Activated CD8-positive, alpha-beta memory T cell treated with anti-CD3 and anti-CD28 coated beads for 48 hours (primary cell): ENCODE data around the gene PARD3.
"Not testable (repeated sequence)": the region's sequence is repeated elsewhere in the genome, so short reads cannot be mapped to it uniquely, and the experiment has no call there.

Experiments used
- DNase-seq, 3 experiments: peaks; one replicate each; pipeline ENCODE4 v3.0.0-alpha.2; 2020; ENCODE audit warnings: low read depth in 2 of 3, low spot score in 2 of 3

PARD3 gene

DNA sequence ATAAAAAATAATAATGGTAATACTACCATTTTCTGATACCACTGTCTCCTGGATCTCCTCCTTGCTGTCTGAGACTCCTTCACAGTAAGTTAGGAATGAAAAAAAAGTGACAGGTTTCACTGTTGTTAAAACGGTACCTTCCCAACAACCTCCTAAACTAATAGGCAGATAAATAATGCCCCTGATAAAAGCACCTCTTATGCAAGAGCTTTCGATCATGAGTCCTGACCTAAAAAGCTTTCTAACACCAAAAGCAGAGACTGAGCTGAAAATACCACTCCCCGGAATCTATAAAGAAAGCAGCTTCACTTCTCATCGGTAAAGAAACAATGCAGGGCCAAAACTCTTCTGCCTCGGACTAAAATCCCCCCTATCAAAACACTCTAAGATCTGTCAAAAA is 14.5 kb downstream of the PARD3 start:
- no peak for DNase-seq

DNA sequence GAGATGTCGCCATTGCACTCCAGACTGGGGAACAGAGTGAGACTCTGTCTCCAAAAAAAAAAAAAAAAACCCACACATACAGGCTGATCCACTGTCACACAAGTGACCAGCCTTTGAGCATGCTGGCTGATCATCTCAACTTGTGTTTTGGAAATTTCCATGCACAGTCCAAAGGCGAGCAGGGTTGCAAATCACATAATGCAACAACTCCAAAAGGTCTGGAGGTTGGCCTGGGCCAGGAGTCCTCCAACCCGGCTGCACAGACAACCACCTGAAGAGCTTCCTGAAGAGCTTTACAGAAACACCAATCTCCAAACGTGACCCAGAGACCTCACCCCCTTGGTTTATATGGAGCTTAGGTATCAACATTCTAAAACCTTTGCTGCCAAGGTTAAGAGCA is 16.4 kb downstream of the PARD3 start:
- DNase-seq = no peak

DNA sequence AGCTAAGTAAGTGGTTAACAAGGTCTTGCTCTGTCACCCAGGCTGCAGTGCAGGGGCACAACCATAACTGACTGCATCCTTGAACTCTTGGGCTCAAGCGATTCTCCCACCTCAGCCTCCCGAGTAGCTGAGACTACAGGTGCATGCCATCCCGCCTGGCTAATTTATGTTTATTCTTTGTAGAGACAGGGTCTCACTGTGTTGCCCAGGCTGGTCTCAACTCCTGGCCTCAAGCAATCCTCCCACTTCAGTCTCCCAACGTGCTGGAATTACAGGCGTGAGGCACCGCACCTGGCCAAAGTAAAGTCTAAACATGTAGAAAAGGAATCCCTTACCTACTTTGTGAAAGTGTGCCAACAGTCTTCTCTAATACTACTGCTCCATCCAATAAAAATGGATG is 17.9 kb downstream of the PARD3 start:
- no peak for DNase-seq

DNA sequence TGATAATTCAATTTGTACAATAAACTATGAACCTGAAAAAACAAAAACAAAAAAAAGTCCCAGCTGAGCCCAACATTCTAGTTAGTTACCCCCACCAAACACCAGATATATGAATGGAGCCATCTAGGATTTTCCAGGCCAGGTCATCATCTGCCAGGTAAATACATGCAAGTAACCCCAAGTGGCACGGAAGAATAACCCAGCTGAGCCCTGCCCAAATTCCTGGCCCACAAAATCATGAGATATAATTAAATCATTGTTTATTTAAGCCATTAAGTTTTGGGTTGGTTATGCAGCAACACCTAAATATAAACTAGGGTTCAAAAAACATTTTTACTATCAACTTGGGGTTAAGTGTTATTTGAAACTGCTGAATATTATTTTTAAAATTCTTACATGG is 19.0 kb downstream of the PARD3 start:
- DNase-seq = no peak

DNA sequence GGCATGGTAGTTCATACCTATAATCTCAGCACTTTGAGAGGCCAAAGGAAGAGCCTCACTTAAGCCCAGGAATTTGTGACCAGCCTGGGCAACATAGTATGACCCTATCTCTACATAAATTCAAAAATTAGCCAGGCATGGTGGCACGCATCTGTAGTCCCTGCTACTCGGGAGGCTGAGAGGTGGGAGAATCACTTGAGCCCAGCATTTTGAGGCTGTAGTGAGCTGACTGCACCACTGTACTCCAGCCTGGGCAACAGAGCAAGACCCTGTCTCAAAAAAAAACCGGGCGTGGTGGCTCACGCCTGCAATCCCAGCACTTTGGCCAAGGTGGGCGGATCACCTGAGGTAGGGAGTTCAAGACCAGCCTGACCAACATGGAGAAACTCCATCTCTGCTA is 19.8 kb downstream of the PARD3 start:
- no peak for DNase-seq

DNA sequence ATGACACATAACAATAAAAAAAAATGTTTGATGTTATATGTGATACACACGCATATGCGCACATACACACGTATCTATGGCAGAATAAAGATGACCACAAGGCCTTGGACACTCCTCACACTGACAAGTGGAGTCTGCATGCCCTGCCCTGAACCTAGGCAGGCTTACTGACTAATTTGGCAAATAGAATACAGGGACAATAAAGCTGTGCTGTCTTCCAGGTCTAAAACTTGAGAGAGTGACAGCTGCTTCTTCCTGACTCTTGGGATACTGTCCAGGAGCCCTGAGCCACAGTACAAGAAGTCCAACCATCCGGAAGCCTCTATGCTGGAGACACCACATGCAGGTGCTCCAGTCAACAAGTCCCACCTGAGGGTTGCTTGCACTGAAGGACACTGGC is 20.3 kb downstream of the PARD3 start:
- DNase-seq = no peak

DNA sequence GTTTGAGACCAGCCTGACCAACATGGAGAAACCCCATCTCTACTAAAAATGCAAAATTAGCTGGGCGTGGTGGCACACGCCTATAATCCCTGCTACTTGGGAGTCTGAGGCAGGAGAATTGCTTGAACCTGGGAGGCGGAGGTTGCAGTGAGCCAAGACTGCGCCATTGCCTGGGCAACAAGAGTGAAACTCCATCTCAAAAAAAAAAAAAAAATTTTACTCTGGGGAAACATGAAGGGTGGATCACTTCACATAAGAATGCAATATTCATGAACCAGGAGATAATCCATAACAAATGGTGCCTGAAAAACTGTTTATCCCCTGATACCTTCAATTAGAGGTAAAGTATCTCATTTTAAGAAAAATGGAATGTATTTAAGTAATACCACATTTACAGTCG is 21.5 kb downstream of the PARD3 start:
- not testable (repeated sequence) for DNase-seq

DNA sequence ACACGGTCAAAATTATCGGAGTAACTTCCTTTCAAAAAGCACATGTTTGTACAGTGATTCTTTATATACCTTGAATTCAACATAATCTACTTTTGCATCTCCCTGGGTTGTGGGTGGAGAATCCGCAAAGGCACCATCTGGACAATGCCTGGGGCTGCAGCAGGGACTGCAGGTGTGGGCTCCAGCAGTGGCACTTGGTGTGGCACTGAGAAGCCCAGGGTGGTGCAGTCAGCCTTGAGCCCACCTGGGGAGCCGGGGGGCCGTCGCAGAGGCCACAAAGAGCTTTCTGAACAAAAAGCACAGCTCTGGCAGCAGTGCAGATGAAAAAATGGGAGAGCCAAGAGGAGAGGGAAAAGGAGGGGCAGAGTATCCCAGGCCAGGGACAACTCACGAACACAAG is 22.2 kb downstream of the PARD3 start:
- no peak for DNase-seq

DNA sequence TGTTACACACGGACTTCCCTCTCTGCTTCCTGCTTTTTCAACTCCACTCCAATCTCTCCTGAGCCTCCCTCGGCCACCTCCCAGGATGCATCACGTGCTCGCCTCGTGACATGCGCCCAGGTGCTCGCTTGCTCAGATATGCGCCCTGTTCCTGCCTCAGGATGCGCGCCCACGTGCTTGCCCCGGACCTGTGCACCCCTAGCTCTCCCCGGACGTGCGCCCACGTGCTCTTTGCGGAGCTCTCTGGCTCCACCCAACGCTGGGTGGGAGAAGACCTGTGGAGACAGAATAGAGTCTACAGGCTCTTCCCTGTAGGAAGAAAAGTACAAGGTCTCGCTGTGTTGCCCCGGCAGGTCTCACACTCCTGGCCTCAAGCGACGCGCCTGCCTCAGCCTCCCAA is 23.1 kb downstream of the PARD3 start:
- DNase-seq = no peak

DNA sequence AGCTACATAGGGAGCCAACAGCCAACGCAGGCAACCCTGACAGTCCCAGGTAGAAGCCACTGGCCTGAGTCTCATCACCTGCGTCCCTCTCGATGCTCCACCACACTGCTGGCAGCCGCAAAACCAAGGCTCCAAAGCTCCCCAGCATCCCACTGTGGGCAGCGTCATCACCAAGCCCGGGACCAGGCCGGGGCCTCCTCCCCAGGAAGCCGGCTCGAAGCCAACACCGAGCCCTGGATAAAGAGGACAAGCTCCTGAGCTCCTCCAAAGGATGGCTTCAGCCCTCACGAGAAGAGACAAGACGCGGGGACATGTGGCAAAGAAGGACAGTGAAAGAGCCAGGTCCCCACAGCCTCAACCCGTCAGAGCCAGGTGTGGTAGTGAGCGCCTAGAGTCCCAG is 23.9 kb downstream of the PARD3 start:
- no peak for DNase-seq

DNA sequence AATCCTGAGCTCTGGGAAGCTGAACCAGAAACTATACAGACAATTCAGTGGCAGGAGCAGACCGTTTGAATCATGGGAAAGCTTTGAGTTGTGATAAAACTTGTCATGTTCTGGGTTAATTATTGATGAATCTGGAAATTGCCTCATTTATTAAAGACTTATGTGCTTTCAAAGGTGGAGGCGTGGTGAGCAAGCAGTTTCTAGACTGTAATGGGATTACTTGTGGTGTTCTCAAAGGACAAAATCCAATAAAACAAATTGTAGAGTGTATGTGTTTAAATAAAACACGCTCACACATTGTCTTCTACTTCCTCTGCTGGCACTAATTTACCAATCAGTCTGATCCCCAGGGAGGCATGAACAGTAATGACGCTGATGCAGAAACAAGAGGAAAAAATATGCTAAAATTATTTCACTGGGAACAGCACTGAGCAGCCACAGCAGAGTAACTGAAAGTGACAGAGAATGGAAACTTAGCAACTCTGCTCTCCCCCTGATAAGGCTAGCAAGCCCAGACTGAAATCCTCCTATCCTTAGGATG is 25.1 kb downstream of the PARD3 start:
- no peak for DNase-seq

DNA sequence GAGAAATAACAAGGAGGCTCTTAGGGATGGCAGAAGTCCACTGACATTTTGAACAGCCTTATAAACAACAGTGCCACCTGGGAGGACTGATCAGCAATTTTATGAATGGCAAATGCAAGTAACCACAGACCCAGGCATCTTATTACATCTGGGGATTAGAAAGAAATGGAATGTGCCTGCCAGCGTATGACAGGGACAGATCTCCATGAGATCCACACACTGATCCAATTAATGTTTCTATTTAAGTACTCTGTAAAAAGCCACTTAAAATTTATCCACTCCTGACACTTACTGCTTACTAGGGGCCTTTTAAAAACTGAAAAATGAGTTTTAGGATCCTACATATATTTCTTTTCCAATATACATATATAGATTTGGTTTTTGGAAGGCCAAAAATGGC is 28.6 kb downstream of the PARD3 start:
- DNase-seq = no peak

DNA sequence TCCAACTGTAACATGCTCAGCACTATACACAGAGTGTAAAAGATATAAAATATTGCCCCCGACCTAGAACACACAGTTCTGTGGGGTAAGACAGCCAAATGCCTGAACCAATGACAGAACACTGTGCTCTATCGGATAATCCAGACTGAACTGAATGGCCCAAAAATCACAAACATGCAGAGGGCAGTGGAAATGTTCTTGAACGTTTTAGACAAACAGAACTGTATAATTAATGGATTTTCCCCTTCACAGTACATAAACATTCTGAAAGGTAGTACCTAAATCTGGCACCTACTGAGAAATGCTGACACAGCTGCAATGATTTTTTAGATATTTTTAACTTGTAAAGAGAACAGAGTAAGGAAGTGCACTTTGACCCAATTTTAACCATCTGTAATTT is 33.4 kb downstream of the PARD3 start:
- no peak for DNase-seq

DNA sequence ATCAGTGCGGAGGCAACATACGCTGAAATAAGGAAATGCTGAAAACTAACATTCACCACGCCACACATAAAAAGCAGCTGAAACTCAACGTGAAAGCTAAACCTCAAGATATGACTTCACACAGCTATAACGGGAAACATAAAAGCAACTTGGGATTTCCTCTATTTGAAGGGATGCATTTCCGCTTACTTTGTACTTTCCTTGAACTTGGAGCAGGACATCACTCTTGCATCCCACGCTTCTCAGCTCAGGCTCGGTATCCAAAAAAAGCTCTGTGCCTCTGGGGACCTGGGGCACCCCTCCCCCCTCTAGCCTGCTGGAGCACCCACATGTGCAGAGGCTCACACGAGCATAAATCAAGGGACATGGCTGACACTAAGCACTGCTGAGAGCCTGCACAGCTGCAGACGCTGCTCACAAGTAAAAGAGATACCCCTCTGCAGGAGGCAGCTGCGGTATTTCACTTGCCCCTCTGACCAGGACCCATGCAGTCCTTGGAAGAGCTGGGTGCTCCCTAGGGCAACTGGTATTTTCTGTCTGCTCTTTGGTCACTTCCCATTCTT is 34.2 kb downstream of the PARD3 start:
- no peak for DNase-seq

DNA sequence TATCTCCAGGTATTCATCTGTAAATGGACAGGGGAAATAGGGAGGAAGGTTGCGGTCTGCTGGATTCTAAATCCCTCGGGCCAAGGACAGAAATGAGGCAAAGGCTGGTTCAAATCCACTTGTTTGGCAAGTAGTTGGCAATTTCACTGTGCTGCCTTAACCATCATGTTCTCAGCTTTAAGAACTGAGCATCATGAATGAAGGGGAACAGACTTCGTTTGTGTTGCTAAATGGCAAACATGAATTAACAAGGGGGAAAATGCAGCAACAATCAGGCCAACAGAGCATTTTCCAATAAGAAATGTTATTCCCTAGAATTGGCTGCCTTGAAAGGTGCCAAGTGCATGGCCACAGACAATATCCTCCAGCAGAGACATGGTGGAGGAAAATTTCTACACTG is 36.9 kb downstream of the PARD3 start:
- DNase-seq = no peak

DNA sequence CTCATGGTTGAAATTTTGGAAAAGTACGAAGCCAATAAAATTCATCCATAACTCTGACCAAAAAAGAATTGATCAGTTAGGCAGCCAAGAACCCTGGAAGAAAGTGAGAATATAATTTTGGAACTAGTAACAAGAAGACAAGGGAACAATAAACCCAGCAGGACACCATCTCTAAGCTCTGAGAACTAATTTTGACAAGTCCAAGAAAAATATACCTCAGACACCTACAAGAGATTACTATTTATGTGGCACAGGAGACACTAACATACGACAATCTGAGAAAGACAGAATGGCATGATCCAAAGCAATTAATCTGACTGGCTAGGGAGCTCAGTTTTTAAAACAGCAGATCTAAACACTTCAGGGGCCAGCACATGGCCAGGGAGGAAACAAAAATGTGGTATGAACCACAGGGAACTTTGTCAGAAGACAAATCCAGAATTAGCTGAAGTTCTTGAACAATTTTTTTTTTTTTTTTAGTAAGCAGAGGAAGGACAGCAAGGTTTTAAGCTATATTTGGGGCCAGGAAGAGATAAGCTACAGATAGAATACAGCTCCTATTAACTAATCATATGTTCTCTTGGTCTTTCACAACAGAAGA is 38.9 kb downstream of the PARD3 start:
- DNase-seq = no peak

DNA sequence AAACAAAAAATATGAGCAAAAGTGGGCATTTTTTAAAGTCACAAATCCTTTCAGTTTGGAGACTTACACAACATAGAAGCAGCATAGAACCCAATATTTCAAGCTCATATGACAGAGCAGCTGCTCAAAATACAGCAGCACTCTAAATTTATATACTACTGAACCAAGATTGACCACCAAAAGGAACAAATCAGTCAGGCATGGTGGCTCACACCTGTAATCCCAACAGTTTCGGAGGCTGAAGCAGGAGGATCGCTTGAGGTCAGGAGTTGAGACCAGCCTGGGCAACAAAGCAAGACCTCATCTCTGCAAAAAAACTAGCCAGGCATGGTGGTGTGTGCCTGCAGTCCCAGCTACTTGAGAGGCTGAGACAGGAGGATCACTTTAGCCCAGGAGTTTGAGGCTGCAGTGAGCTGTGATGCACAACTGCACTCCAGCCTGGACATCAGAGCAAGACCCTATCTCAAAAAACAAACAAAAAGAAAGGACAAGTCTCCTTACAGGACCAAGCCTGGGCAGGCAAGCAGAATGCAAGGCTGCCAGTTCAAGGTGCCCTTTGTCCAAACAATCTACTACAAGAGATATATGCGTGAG is 40.0 kb downstream of the PARD3 start:
- DNase-seq = no peak

DNA sequence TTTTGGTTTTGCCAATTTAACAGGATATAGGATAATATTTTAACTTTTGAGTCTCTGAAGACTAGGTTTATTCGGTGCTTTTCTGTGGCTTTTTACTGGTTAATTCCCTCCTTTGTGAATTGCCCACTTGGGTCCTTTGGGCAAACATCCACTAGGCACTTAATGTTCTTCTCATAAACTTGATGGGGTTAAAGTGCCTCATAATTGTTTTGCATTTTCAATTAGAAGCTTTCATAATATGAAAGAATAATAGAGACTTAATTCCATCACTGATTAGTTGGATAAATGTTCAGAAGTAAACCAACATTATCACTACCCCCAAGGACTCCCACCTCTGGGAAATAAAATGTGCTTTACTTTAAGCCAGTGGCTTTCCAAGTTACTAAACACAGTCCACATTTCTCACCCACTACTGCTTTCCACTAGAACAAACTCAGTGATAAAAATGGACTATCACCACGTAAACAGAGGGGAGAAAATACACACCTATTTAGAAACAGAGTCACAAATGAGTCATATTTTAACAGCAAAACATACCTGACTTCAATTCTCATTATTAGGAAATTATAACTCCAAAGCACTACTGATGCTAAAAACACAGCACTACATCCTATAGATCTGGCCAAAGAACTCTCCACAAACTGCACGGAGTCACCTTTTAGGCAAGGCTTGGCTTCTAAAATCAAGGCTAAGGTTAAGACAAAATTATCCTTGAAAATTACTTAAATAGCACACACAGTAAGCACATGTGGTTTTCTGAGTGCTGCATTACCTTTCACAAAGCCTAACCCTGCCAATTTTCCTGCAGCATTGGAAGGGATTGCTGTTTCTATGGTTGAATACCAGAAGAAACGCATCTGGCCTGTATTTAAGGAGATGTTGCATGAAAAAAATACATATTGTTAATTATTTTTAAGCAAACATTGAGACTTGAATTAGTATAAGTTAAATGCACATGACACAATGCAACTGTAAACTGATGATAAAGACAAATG is 41.2 kb downstream of the PARD3 start:
- no peak for DNase-seq

DNA sequence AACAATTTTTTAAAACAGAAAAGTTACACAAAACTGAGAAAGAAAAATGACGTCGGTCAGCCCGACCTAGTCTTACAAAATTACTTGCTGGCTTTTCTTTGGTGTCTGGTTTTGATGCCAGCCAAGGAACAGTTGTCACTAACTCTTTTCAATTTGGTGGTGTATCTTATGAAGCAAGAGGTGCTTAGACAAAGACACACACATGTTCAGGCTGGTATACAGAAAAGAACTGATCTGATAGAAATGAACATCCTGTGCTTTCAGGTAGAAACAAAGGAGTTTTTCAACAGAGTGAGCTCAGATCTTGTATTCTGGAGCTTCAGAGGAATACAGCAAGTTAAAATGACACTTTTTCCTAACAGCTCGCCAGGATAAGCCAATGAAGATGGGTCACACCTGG is 43.6 kb downstream of the PARD3 start:
- DNase-seq = no peak

DNA sequence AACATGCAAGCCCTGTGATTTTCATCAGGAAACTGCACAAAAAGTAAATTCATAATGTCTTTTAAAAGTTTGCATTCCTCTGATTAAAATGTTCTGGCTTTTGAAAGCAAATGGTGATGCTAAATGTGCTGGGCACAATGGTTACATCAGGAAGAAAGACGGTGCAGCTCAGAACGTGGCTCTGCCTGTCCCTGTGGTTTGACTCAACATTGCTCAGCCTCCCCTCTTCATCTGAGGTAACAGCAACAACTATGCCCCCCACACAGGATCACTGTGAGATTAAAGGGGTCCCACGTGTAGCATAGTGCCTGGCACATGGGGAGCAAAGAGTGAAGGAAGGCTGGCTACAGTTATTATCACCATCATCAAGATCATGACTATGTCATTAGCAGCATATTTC is 44.0 kb downstream of the PARD3 start:
- DNase-seq = no peak

DNA sequence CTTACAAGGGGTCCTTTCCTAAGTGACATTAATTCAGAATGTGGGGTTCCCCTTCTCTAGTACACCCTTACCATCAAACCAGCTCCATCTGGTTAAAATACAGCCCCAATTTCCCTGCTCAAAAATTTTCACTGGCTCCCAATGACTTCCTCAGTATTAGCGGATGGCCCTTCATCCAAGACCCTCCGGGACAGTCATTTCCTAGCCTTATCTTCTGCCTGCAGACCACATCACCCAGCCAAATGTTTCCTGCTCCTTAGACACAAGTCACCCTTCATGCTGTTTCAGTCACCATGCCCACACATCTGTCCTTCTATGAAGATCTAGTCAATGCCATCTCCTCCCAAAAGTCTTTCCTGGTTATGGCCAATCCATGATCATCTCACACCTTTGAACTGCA is 45.2 kb downstream of the PARD3 start:
- no peak for DNase-seq

DNA sequence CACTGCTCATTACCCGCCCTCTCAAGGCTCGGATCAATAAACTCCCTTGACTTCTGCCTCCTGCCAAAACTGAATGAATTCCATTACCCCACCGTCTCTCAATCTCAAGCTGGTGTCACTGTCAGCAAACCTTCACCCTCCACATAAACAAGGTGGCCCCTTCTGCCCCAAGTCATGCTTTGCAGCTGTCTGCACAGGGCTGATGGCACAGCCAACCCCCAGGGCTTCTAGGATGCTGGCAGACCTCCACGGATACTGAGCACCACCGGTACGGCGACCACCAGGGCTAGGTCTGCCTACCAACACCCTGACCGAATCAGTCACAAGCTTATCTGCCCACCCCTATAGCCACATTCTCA is 46.1 kb downstream of the PARD3 start:
- no peak for DNase-seq
